ENCODE measurements around the gene KLK14. TPM values are rescaled to one million over a fixed set of nuclear protein-coding genes. Genes with fewer than 3 reads are reported as not detected.

Gene KLK14
- total RNA-seq, 2 donors from 2014 or later, result 0.26 to 0.77 TPM

DNA sequence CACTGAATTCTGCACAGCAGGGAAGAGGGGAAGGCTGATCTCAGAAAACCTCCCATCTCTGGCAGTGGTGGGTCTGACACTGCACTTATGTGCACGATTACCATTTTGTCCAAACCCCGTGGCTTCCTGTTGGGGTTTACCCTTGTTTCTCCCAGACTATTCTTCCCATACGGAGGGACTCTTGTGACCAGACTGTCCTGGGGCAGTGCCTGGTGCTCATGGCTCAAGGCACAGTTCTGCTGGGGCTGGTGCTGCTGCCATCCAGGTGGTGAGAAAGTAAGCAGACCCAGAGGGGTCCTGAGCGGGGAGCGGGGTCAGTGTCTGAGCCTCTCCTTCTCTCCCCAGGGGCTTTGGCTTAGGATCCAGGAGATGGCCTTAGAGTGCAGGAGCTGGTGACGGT lies 36.9 kb upstream of the KLK14 start:
- H3K27ac Mint-ChIP-seq, result no peak overlapping the region
- peaks cover 18% of the 10 kb centered on the region for H3K4me1 Mint-ChIP-seq
- H3K4me3 Mint-ChIP-seq, result no peak overlapping the region
- peaks cover 3% of the 10 kb centered on the region for H3K9me3 Mint-ChIP-seq
- H3K36me3 Mint-ChIP-seq (ENCODE audit: low read depth), result no peaks in the 10 kb centered on the region
- no peak for ATAC-seq (replicated peaks)
- no peaks in the 10 kb centered on the region for H3K27me3 Mint-ChIP-seq

DNA sequence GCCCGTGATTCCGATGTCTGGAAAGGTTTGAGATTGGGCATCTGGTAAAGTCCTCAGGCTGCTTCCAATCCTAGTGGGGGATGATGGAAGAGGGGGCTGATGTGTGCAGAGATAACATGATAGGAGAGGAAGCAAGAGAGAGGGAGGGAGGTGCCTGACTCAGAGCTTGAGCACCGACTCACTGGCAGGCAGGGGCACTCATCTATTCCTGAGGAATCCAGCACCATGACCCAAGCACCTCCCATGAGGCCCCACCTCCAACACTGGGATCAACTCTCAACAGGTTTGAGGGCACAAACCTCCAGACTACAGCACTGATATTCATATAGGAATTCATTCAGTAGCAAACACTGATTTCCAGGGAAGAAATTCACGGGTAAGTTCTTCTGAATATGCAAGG lies 36.4 kb upstream of the KLK14 start:
- ATAC-seq (replicated peaks), result no peak
- no peaks in the 10 kb centered on the region for H3K27me3 Mint-ChIP-seq
- H3K4me3 Mint-ChIP-seq, result no peak overlapping the region
- H3K36me3 Mint-ChIP-seq (ENCODE audit: low read depth), result no peaks in the 10 kb centered on the region
- no peak overlapping the region for H3K27ac Mint-ChIP-seq
- peaks cover 15% of the 10 kb centered on the region for H3K4me1 Mint-ChIP-seq
- H3K9me3 Mint-ChIP-seq, result peaks cover 3% of the 10 kb centered on the region

DNA sequence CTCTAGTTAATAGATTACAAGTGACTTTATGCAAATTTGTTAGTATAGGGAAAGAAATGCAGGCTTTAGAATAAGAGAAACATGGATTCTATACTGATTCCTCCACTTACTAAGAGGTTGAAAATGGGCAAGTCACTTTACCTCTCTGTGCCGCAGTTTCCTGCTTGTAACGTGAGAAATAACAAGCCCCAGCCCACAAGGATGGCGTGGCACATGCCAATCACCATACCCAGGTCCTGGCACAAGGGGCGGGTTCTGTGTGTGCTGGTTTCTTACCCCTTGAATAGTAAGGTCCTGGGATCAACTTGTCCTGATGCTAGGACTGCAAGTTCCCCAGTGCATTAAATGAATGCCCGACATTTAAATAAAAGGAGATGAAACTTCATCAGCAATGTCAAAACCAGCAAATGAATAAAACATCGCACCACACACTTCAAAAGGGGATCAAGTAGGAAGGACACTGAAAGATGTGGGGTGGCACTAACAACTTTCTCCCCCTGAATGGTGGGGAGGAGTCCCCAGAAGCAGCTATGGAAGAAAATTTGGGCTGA lies 34.1 kb upstream of the KLK14 start:
- Mint-ChIP-seq H3K9me3 (peaks cover 3% of the 10 kb centered on the region), H3K27ac (no peak overlapping the region), H3K36me3 (ENCODE audit: low read depth) (no peaks in the 10 kb centered on the region), H3K4me3 (peak overlapping the region; percentile 42), H3K4me1 (peaks cover 5% of the 10 kb centered on the region), H3K27me3 (no peaks in the 10 kb centered on the region)
- ATAC-seq (replicated peaks), result peak; percentile 38

DNA sequence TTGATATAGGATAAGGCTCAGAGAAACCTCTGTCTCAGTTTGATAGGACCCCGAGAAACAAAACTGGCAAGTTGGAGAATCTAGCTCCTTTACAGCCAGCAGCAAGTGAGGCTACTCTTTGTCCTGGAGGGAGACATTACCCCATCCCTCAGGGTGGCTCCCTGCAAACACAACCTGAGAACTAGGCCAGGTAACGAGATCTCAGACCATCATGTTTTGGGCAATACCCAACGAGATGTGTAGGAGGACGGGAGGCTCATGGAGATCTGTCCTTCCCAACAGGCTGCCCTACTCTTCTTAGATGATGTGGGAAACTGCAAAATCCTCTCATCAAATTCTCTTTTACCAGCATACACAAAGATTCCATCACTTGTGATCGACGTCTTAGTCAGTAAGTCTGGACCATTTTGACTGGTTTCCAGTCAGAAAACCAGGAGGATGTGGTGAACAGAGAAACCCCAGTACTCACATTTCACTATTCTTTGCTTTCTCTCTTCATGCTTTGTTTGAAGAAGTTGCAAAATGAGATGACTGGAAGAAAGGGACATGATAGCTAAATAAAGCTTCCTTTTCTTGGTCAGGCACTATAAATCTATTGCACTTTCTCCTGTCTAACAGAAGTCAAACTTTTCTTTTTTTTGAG lies 31.5 kb upstream of the KLK14 start:
- no peak overlapping the region for H3K27ac Mint-ChIP-seq
- H3K27me3 Mint-ChIP-seq, result no peaks in the 10 kb centered on the region
- peak; percentile 92 for ATAC-seq (replicated peaks)
- peaks cover 5% of the 10 kb centered on the region for H3K4me1 Mint-ChIP-seq
- no peaks in the 10 kb centered on the region for H3K36me3 Mint-ChIP-seq (ENCODE audit: low read depth)
- H3K9me3 Mint-ChIP-seq, result no peaks in the 10 kb centered on the region
- no peak overlapping the region for H3K4me3 Mint-ChIP-seq

DNA sequence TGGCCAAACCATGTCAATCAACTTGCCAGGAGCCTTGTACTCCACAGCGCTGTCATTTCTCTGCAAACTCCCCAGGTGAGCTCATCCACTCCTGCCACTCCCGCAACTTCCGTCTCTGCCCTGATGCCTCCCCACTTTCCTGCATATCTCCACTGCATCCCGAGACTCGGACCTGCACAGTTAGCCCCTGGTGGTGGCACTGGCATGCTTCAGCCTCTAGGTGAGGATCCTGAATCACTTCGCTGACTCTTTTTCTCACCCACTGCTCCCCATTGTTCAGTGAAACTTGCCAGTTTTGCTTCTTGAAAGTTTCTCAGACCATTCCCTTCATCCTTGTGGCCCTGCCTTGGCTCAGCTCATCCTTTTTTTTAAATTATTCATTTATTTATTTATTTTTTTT lies 28.9 kb upstream of the KLK14 start:
- ATAC-seq (replicated peaks), result no peak
- Mint-ChIP-seq H3K4me1 (peaks cover 10% of the 10 kb centered on the region), H3K9me3 (no peaks in the 10 kb centered on the region), H3K27me3 (no peaks in the 10 kb centered on the region), H3K36me3 (ENCODE audit: low read depth) (peaks cover 8% of the 10 kb centered on the region), H3K27ac (no peak overlapping the region), H3K4me3 (no peak overlapping the region)

DNA sequence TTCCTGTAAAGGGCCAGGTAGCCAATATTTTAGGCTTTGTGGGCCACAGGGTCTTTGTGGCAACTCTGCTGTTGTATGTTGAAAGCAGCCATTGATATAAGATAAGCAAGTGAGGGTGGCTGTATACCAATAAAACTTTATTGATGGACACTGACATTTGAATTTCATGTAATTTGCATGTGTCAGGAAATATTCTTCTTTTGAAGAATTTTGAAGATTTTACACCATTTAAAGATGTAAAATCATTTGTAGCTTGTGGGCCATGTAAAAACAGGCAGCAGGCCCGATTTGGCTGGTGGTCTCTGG lies 27.9 kb upstream of the KLK14 start:
- H3K9me3 Mint-ChIP-seq, result no peaks in the 10 kb centered on the region
- H3K27me3 Mint-ChIP-seq, result no peaks in the 10 kb centered on the region

DNA sequence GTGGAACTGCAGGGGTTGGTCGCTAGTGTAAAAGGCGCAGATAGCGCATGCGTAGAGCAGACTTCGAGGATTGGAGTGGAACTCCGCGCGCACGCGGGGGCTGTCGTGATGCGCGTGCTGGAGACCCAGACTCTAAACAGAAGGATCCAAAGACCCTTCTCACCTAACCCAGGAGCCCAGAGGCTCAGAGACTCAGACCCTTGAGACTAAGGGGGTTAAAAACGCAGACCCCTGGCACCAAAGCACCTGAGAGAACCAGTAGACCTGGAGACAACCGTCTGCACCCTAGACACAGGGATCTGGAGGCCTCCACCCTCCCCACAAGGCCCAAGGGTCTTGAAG lies 26.1 kb upstream of the KLK14 start:
- peaks cover 30% of the 10 kb centered on the region for H3K36me3 Mint-ChIP-seq (ENCODE audit: low read depth)
- ATAC-seq (replicated peaks), result peak; percentile 30
- peak overlapping the region; percentile 99 for H3K4me3 Mint-ChIP-seq
- H3K4me1 Mint-ChIP-seq, result peaks cover 22% of the 10 kb centered on the region
- peak overlapping the region; percentile 99 for H3K27ac Mint-ChIP-seq
- no peaks in the 10 kb centered on the region for H3K27me3 Mint-ChIP-seq
- H3K9me3 Mint-ChIP-seq, result no peaks in the 10 kb centered on the region

More for the DNA sequence above, 27.9 kb upstream of the KLK14 start:
- H3K4me3 Mint-ChIP-seq, result no peak overlapping the region
- H3K27ac Mint-ChIP-seq, result no peak overlapping the region
- no peak for ATAC-seq (replicated peaks)
- peaks cover 15% of the 10 kb centered on the region for H3K36me3 Mint-ChIP-seq (ENCODE audit: low read depth)
- H3K4me1 Mint-ChIP-seq, result peaks cover 11% of the 10 kb centered on the region

DNA sequence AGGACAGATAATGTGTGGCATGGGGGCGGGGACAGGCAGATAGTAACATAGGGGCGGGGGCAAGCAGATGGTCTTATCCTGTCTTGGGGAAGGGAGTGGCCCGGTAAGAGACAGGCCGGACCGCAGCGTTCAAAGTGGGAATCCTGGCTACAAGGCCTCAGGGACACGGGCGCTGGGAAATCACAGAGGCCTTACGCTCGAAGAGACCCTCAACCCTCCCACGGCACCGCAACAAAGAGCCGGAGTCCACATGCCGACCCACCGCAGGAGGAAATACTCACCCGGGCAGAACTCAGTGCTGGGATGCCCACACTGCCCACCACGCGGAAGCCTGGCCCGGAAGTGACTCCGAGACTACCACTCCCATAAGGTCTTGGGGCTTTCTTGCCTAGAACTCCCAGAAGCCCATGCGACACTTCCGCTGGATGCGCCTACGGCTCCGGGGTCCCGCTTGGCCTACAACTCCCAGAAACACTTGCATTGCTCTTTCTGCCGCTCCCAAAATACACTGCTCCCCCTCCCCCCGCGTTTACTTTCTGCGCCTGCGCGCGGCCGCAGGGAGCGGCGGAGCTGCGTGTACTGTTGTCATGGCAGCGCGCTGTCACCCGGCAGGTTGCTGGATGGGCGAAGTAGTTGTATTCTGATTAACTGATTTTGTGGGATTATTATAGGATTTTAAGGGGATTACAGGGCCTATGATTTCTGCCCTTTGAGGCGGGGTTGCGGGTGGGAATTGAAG lies 25.5 kb upstream of the KLK14 start, which contains the start of gene CTU1:
CTU1 (minus strand) TSS at position 344 of the 739 bp plus-strand sequence. CDS start 3,840 bp downstream, outside the sequence.
- Mint-ChIP-seq H3K36me3 (ENCODE audit: low read depth) (peaks cover 35% of the 10 kb centered on the region), H3K9me3 (no peaks in the 10 kb centered on the region), H3K27me3 (no peaks in the 10 kb centered on the region), H3K27ac (peak within 1 kb of the TSS; percentile 99), H3K4me1 (peaks cover 22% of the 10 kb centered on the region), H3K4me3 (peak within 1 kb of the TSS; percentile 99)
- ATAC-seq (replicated peaks), result peak; percentile 99

DNA sequence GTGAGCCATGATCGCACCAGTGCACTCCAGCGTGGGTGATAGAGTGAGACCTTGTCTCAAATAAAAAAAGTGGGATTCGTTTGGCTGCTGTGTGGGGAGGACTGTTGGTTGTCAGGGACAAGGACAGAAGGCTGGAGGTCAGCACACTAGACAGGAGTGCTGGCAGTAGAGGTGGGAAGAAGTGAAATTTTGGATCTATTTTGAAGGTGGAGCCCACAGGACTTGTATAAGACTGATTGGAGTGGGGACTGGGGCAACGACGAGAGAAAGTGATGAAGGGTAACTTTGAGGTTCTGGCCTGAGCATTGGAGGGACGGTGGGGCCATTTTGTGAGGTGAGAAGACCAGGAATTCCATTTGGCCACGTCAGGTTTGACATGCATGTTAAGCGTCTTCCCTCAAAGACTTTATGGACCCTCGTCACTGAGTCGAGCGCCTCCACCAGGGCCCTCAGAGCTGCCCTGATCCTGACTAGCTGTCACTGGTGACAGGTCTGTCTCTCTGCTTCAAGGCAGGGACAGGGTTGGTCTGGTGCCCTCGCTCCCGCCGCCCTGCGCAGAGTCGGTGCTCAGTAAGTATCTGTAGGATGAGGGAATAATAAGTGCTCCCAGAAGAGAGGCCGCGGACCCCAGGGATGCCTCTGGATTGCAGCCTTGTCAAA lies 24.8 kb upstream of the KLK14 start:
- Mint-ChIP-seq H3K27me3 (no peaks in the 10 kb centered on the region), H3K36me3 (ENCODE audit: low read depth) (peaks cover 42% of the 10 kb centered on the region), H3K9me3 (no peaks in the 10 kb centered on the region), H3K27ac (peak overlapping the region; percentile 99), H3K4me3 (peak overlapping the region; percentile 99), H3K4me1 (peaks cover 26% of the 10 kb centered on the region)
- no peak for ATAC-seq (replicated peaks)

DNA sequence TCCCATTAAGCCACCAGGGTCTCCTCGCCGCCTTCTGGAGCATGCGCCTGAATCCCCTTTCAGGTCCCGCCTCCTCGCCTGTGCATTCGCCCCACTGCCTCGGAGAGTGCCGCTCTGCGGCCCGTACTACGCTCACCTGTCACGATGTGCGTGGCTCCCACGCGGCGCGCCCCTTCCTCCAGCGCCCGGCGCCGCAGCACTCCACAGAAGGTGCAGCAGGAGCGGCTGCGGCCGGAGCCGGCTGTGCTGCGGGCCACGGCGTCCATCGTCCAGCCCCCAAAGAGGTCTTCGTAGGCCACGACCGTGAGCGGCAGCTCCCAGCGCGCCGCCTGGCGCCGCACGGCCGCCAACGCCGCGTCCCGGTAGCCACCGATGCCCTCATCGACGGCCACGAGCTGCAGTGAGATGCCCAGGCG lies 21.2 kb upstream of the KLK14 start:
- Mint-ChIP-seq H3K27me3 (no peaks in the 10 kb centered on the region), H3K27ac (no peak overlapping the region), H3K4me1 (peaks cover 28% of the 10 kb centered on the region), H3K9me3 (no peaks in the 10 kb centered on the region), H3K4me3 (no peak overlapping the region), H3K36me3 (ENCODE audit: low read depth) (peaks cover 78% of the 10 kb centered on the region)
- no peak for ATAC-seq (replicated peaks)

DNA sequence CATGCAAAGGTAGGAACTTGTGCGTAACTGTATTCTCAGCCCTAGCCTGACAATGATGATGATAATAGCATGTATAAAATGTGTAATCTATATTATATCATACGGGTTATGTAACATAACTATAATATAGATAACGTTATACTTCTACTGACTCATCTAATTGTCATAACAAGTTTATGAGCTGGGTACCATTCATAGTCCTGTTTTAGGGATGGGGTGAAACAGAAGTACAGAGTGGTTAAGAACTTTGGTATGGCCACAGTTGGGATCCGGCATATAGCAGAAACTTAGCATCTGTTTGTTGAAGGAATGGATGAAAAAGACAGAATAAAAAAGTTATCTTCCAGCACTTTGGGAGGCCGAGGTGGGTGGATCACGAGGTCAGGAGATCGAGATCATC lies 20.3 kb upstream of the KLK14 start:
- Mint-ChIP-seq H3K27me3 (no peaks in the 10 kb centered on the region), H3K36me3 (ENCODE audit: low read depth) (peaks cover 71% of the 10 kb centered on the region), H3K4me1 (peaks cover 23% of the 10 kb centered on the region), H3K27ac (peak overlapping the region; percentile 60), H3K4me3 (no peak overlapping the region), H3K9me3 (no peaks in the 10 kb centered on the region)
- ATAC-seq (replicated peaks), result no peak

DNA sequence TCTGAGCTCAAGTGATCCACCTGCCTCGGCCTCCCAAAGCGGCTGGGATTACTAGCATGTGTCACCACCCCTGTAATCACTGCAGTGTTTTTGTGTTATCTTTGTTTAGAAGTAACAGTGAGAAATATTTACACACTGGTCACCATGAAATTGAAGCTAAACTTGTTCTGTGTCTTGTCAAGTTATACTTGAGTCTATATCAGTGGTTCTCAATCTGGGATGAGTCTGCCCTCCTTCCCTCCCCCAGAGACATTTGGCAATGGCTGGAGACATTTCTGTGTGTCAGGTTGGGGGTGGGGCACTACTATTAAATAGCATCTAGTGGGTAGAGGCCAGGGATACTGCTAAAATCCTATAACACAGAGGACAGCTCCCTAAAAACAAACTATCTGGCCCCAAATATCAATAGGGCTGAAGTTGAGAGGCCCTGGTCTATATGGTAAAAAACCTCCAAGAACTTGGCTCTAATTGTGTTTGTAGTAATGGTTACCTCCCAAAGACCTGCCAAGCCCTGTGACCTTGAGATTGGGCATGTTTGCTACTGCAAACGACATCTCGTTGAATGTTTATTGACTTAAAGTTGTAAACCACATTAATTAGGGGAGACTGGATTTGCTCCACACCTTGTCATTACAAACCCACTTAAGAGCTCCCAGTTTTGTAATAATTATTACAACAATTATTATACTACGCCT lies 18.6 kb upstream of the KLK14 start:
- Mint-ChIP-seq H3K4me3 (no peak overlapping the region), H3K4me1 (peaks cover 33% of the 10 kb centered on the region), H3K27ac (no peak overlapping the region), H3K27me3 (no peaks in the 10 kb centered on the region), H3K9me3 (no peaks in the 10 kb centered on the region), H3K36me3 (ENCODE audit: low read depth) (peaks cover 79% of the 10 kb centered on the region)
- no peak for ATAC-seq (replicated peaks)

DNA sequence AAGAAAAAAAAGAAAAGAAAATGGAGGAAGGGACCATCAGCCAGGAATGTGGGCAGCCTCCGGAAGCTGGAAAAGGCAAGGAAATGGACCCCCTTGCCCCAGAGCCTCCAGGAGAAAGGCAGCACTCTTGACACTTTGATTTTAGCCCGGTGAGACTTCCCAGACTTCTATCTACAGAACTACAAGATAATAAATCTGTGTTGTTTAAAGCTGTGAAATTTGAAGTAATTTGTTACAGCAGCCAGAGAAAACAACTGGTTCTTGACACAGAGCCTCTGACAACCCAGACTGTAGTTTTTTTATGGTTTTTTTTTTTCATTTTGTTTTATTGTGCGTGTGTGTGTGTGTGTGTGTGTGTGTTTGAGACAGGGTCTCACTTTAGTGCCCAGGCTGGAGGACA lies 17.9 kb upstream of the KLK14 start:
- Mint-ChIP-seq H3K4me3 (no peak overlapping the region), H3K36me3 (ENCODE audit: low read depth) (peaks cover 73% of the 10 kb centered on the region), H3K27ac (no peak overlapping the region), H3K9me3 (no peaks in the 10 kb centered on the region), H3K4me1 (peaks cover 27% of the 10 kb centered on the region), H3K27me3 (no peaks in the 10 kb centered on the region)
- no peak for ATAC-seq (replicated peaks)

DNA sequence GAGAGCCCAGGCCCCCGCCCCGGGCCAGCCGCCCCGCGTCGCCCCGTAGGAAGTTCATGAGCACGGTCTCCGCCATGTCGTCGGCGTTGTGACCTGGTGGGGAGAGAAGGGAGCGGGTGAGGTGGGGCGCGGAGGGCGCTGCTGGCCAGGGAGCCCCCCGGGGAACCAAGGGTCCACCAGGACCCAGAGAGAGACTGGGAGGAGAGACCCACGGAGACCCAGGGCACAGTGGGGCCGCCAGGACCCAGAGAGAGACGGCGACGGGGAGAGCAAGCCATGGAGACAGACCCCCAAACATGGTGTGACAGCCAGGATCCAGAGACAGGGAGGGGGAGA lies 16.3 kb upstream of the KLK14 start:
- no peak for ATAC-seq (replicated peaks)
- H3K4me3 Mint-ChIP-seq, result peak overlapping the region; percentile 20
- no peak overlapping the region for H3K27ac Mint-ChIP-seq
- peaks cover 60% of the 10 kb centered on the region for H3K36me3 Mint-ChIP-seq (ENCODE audit: low read depth)
- peaks cover 21% of the 10 kb centered on the region for H3K4me1 Mint-ChIP-seq
- no peaks in the 10 kb centered on the region for H3K27me3 Mint-ChIP-seq
- no peaks in the 10 kb centered on the region for H3K9me3 Mint-ChIP-seq
